ENCODE data around the gene PPP1R27.
A peak's percentile ranks its signal among the peaks of the same experiment; 100 is the strongest.

The PPP1R27 gene

DNA sequence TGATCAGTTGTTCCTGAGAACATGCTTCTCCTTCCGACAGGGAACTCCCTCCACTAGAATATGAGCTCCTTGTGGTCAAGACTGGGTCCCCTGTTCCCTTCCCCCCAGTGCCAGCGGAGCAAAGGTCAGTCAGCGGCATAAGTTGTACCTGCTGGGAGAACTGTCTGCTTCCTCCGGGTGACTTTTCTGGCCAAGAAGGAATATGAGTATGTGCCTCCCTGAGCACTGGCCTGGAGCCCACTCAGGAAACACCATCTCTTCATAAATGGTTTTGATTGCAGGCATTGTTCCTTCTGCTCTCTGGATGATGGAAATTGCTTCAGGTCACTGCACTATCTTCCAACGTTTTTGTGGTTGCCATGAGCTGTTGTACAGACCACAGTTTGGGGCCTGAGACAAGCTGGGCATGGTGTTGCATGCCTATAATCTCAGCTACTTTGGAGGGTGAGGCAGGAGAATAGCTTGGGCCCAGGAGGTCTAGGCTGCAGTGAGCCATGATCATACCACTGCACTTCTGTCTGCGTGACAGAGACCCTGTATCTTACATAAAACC is 28.3 kb upstream of the PPP1R27 start:
- no peak for DNase-seq (ENCODE audit: insufficient read length, low spot score)
- no peak for FAIRE-seq

DNA sequence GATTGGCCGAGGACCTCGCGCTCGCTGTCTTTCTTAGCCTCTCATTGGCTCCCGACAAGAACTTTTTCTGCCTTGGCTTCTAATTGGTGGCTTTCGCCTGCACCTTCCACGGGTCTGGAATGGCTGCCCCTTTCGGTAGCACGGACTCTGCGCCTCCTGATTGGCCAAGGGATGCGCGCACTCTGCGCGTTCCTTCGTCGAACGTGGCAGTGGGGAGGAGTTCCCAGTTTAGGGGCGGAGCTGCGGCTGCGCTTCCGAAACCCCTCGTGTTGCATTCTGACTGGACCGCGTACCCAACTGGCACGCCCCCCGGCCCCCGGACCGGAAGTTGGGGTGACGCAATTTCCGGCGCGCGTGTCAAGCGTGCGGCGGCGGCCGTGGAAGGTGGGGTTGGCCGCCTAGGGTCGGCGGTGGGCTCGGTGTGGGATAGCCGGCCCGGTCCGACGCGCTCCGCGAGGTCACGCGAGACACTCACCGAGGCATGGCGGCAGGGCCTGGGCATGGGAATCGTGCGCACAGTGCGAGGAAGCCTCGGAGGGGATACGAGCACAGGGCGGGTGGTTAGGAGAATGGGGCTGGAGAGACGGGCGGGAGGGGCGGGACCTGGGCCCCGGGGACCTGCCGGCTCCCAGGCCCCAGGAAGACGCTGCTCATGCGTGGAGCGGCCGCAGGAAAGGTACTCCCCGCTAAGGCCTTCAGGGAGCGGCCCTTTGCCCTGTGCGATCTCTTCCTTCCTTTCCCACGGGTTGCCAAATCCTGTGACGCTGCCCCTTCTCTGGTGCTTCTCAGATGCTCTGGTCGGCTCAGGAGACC is 26.1 kb upstream of the PPP1R27 start:
- DNase-seq (ENCODE audit: insufficient read length, low spot score) = peak; percentile 100
- FAIRE-seq = peak; percentile 97

DNA sequence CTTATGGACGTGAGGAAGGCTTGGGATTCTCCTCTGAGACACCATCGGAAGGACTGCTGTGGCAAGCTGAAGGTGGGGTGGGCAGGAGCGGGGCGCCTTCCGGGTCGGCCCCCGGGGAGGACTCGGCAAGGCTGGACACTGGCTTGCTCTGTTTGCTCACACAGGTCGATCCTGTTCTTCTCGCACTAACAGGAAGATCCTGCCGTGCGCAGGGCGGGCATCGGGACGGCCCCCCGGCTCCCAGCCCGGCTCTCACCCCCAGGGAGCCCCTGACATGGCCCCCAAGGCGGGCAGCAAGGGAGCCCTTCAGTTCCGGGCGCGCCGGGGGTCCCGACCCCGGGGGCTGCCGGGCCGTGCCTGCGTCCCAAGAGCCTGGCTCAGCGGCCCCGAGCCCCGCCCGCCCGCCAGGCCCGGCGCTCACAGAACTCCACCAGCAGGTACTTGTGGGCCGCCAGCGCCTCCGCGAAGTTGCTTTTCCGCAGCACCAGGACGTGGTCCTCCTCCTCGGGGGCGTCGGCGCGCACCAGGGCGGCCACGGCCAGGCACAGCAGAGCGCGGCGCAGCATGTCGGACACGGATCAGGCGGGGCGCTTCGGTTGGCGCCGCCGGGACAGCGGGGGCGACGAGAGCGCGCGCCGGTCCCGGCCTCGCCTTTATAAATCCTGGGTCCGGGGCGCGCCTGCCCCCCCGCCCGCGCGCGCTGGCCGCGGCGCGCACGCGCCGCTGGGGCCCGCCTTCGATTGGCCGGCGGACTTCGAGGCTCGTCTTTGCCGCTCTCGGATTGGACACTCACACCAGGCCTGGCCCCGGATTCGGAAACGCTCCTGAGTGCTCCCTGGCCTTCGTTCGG is 25.3 kb upstream of the PPP1R27 start, which contains the start of gene P4HB:
TSS of gene P4HB (minus strand) at position 630 of the 850 bp plus-strand sequence. CDS start at position 566, 64 bp downstream.
- DNase-seq (ENCODE audit: insufficient read length, low spot score) (no peak), FAIRE-seq (no peak)

GRCh38 chr17:81858967-81859905 is 24.4 kb upstream of the PPP1R27 start:
- FAIRE-seq (no peak), DNase-seq (ENCODE audit: insufficient read length, low spot score) (no peak)

DNA sequence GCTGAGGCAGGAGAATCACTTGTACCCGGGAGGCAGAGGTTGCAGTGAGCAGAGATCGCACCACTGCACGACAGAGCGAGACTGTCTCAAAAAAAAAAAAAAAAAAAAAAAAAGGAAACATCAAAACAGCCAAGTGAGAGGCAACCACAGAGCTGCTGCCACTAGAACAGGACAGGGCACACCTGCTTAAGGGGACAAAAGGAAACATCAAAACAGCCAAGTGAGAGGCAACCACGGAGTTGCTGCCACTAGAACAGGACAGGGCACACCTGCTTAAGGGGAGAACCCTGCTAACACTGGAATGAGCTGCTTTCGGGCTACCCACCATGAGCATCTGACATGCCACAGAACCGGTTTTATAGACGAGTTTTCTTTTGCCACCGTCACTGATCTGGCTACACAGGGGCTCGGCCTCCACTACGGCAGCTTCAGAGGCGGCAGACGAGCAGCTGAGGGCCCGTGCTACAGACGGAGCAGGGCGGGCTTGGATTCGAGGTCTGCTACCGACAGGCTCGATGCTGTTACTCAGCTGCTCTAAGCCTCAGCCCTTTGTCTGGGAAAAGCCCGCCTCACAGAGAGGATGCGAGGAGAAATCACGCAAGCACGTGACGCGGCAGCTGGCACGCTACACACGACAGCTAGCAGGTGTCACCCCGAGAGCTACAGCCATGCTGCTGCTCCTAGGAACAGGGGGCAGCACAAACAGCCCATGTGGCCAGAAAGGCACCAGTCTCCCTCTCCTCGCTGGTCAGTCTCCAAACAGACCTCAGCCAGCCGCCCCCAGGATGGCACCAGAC is 23.5 kb upstream of the PPP1R27 start:
- DNase-seq (ENCODE audit: insufficient read length, low spot score) = no peak

DNA sequence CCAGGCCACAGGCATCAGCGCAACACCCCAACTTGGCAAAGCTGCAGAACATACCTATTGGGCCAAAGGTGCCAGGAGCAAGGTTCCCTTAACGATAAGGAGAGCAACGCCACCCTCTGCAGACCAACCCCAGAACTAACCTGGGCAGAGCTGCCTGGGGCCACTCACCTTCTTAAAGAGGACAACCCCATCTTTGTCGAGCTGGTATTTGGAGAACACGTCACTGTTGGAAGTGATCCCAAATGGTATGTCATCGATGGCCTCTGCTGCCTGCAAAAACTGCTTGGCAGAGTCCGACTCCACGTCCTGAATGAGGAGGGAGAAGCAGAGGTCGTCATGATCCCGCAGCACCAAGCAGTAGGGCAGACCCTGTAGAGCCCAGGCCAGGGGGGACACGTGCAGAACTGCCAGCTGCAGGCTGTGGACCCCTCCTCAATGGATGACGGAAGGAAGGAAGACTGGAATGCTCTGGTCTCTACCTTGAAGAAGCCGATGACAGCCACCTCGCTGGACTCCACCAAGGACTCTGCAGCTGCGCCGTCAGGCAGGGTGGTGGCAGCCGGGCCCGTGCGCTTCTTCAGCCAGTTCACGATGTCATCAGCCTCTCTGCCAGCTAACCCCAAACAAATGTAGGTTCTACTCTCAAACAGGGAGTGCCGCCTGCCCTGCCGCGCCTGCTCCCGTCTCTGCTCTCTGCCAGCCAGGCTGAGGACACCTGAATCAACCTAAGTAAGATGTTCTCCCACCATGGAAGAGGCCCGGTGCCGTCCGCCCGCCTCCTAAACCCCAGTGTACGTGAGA is 20.3 kb upstream of the PPP1R27 start:
- peak; percentile 11 for FAIRE-seq

More for the DNA sequence above, 23.5 kb upstream of the PPP1R27 start:
- no peak for FAIRE-seq

GRCh38 chr17:81852237-81852636 is 17.4 kb upstream of the PPP1R27 start:
- FAIRE-seq (no peak), DNase-seq (ENCODE audit: insufficient read length, low spot score) (no peak)

More for the DNA sequence above, 20.3 kb upstream of the PPP1R27 start:
- no peak for DNase-seq (ENCODE audit: insufficient read length, low spot score)

DNA sequence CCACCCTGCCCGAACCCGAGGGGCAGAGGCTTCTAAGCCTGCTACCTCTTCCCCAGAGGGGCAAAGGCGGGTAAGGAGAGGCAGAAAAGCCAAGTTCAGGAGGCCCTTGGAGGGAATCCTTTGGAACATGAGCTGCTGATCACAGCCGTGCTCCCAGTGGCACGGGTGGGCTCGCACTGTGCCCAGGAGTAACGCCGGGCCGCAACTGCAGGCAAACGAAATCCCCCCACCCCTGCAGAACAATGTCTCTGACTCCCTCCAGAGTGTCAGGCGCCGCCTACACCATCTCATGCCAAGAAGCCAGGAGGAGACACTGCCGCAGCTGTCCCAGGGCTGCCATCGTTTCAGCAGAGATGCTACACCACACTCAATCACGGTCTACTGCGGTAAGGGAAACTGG is 16.6 kb upstream of the PPP1R27 start:
- DNase-seq (ENCODE audit: insufficient read length, low spot score) (no peak), FAIRE-seq (no peak)

GRCh38 chr17:81849457-81849856 is 14.6 kb upstream of the PPP1R27 start:
- no peak for FAIRE-seq
- no peak for DNase-seq (ENCODE audit: insufficient read length, low spot score)

DNA sequence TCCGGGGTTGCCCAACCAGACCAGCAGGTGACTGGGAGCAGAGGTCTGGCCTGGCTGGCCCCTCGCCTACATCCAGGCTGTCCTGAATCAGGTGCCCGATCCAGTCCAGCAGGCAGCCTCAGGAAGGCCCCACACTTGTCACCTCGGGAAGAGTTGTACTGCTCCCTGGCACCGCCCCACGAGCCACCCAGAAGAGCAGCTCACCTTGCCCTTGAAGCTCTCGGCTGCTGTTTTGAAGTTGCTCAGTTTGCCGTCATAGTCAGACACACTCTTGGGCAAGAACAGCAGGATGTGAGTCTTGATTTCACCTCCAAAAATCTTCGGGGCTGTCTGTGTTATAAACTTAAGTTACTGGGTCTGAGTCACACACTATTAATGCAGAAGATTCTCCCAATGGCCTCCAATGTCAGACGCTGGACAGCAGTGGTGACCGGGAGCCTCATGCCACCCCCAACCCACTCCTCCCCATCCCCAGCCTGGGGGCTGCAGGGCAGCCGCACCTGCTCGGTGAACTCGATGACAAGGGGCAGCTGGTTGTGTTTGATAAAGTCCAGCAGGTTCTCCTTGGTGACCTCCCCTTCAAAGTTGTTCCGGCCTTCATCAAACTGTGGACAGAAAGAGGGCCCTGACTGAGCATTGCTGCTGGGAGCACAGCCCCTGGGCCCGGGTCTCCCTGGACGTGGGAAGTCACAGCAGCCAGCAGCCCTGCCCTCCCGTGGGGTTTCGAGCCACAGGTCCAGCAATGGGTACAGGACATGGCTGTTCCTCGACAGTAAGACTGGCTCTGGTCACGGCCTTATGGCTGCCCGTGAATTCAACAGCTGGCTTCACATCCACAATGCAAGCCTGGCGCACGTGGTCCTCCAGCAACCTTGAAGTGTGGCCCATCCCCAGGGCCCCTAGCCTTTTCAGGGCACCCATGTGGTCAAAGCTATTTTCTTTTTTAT is 12.2 kb upstream of the PPP1R27 start:
- FAIRE-seq (no peak), DNase-seq (ENCODE audit: insufficient read length, low spot score) (no peak)

DNA sequence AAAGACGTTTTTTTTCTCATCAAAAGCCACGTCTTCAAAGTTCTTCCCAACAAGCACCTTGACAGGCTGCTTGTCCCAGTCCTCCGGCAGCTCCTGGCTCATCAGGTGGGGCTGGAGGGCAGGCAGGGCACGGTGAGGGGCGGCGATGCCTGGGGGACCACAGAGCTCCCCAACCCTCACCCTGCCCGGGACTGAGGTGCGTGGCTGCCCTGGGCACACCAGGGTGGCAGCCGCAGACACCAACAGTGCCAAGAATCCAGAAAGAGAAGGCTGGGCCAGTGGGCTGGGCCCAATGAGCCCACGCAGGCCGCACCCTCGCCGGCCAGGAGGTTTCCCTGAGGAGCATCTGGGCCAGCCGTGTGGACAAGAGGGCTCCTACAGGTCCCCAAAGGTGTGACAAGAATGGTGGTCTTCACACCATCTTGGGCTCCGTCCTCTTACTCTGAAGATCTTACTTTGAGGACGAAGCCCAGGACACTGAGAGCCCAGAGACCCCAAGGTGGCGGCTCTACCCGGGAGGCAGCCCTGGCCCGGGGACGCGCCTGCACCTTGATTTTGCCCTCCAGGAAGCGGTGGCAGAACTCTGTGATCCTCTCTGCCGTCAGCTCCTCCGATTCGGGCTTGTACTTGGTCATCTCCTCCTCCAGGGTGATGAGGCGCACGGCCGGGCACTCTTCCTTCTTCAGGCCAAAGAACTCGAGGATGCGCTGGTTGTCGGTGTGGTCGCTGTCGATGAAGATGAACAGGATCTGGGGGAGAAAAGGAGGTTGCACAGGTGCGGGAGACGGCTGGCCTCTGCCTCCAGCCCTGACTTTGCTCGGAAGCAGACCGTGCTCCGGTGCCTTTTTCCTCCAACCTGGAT is 11.3 kb upstream of the PPP1R27 start:
- DNase-seq (ENCODE audit: insufficient read length, low spot score) = no peak
- FAIRE-seq = no peak

DNA sequence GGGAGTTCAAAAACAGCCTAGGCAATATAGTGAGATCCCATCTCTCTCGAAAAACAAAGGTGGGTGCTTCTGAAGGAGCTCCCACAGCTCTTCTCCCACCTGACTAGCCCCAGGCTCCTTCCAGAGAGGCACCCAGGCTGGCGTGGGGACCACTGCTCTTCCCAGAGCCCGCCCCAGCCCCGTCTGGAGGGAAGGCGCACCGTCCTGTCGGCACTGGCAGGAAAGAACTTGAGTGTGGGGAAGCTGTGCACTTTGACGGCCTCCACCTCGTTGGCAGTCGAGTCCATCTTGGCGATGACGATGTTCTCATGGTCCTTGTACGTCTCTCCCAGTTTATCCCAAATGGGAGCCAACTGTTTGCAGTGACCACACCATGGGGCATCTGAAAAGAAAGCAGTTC is 10.5 kb upstream of the PPP1R27 start:
- no peak for FAIRE-seq

GRCh38 chr17:81844887-81845286 is 10.0 kb upstream of the PPP1R27 start:
- no peak for DNase-seq (ENCODE audit: insufficient read length, low spot score)
- FAIRE-seq = no peak

More for the DNA sequence above, 10.5 kb upstream of the PPP1R27 start:
- no peak for DNase-seq (ENCODE audit: insufficient read length, low spot score)

DNA sequence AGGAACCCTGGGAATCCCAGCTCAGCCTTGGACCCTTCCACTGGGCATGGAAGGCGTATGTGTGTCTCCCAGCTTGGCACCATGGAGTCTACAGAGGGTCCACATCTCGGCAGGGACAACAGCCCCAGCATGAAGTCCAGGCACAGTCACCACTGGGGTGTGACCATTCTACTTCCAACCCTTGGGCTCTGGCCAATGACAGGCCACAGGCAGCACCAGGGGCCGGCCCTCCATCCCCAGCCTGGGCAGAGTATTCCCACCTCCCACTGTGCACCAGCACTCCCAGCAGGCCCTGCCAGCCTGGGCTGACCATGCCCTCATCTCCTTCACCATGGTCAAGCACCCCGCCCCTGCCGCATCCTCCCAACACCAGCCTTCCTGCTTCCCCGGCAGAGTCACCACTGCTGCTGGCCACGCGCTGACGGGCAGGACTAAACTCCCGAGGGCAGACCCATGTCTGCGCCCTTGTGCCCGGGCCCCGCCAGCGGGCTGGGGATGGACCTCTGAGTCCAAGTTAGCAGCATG is 9.5 kb upstream of the PPP1R27 start:
- DNase-seq (ENCODE audit: insufficient read length, low spot score) (no peak), FAIRE-seq (no peak)

GRCh38 chr17:81843713-81844326 is 9.0 kb upstream of the PPP1R27 start:
- DNase-seq (ENCODE audit: insufficient read length, low spot score) (no peak), FAIRE-seq (no peak)

Measured in GM19239 (cell line).